GM19328 (cell line): Measurements from ENCODE around the gene ADAMTSL3.

Experiments used
- ATAC-seq: cut with Tn5 transposase; IDR thresholded peaks from one replicate; pipeline ENCODE4 v1.9.1; 2021; ENCODE audit warnings: mild to moderate bottlenecking, moderate library complexity; ENCODE audit not compliant: unreplicated experiment

ADAMTSL3 gene

DNA sequence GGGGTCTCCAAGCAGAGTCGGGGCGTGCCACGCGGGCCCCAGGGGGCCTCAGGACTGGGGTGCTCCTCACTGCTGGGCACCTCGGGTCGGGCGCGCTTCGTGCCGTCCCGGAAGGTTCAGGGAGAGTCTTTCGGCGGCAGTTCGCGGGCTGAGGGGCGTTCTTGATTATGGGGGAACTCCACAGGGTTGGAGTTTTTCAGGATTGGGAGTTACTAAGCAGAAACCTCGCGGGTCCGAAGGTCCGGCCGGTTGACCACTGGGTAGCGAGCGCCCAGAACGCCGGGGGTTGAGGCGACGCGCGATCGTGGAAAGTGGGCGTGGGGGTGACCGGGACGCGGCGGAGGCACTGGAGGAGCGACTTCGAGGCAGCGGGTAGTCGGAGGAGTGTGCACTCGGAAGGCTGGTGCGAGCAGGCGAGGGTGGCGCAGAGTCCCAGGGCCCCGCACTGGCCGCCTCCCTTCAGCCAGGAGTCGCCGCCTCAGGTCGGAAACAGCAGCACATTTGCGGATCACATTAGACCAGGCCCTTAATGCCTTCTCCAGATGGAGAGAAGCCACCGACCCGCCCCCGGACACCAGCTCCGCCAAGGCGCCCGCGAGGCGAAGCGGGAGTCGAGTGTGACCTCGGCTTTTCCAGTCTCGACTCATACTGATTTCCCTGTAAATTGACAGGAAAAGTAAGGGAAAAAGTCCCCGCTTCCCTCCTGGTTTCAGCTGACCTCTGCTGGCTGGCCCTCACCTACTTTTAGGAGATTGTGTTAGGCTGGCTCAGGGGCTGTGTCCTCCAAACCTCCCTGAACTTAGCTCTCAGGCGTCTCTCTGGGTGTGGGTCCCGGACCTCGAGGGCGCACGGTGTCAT, 685 bp downstream of the ADAMTSL3 start:
- ATAC-seq = no peak

- no peak for ATAC-seq
Measured at GRCh38 chr15:83655237-83655616, 1.3 kb downstream of the ADAMTSL3 start.

GRCh38 chr15:83656192-83656591, 2.3 kb downstream of the ADAMTSL3 start:
- ATAC-seq = no peak

GRCh38 chr15:83656943-83657528, 3.1 kb downstream of the ADAMTSL3 start:
- ATAC-seq = no peak

DNA sequence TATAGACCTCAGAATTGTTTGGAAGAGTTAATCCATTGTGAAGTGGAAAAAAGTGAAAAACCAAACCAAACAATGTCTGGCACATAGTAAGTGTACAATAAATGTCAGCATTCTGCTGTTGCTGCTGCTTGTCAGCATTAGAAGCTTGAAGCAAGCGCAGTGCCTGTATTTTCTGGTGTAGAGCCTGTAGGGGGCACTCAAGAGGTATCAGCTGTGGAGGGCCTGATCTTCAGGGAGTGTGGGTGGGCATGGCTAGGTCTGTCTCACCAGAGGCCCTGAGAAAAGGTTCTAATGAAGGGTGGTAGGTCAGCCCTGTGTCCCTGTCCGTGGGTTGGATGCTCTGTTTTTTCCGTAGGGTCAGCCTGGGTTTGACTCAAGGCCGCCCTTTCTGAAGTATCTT, 3.6 kb downstream of the ADAMTSL3 start:
- no peak for ATAC-seq

DNA sequence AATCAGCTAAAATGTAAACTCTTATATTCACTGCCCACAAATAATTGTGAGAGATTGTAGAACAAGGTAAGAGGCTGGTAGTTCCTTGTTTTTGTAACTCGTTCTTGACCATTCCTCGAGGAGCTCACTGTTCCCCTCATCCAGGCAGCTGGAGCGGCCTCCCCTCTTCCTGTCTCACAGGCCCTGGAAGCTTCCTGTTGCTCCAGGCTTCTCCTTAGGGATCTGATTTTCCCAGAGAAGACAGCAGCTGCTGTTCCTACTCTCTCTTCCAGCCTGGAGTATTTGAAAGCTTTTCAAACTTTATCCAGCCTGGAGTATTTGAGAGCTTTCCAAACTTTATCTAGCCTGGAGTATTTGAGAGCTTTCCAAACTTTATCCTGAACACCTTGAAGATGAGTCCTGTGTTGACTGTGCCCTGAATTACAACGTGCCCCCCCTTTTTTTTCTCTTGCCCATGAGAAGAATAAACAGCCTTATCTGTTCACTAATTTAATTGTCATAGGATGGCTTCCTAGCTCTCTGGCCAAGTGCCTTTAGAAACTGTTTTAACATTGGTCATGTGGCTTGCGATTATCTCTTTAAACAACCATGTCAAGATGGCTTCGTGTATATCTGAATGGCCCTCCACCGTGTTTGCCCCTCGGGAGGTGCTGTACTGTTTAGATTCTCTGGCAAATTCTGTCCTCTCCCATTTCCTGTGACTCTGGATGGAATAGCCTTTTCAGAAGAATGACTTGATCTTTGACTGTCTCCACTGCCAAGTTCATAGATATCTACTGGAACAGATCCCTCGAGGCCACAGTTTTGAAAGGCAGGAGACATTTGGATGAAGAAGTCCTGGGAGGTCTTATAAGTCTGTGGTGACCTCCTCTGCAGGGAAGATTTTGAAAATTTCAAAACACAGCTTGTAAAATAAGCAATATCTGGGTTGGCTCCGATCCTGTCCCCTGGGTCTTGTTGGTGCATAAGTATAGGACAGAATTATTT, 4.8 kb downstream of the ADAMTSL3 start:
- ATAC-seq = no peak

GRCh38 chr15:83659417-83659812, 5.5 kb downstream of the ADAMTSL3 start:
- ATAC-seq = no peak

DNA sequence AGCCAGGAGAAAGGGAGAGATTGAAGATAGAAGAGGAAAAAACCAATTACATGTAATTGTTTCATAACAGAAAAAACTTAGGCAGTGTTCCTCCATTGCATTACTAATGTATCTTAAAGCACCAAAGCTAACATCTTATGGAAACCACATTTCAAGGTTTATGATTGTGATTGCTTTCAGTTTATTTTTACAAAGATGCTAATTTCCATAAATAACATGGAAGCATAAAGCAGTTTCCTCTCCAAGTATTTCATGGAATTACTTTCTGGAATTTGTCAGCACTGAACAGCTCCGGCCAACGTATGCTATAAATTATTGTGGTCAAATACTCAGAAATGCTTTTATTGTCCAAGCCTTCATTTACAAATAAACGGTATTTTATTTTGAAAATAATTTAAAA, 11.6 kb downstream of the ADAMTSL3 start:
- ATAC-seq = no peak

- no peak for ATAC-seq
Measured at GRCh38 chr15:83670672-83671229, 16.8 kb downstream of the ADAMTSL3 start.

GRCh38 chr15:83671603-83672002, 17.7 kb downstream of the ADAMTSL3 start:
- ATAC-seq = no peak

- ATAC-seq = no peak
Measured at GRCh38 chr15:83673385-83673784, 19.5 kb downstream of the ADAMTSL3 start.

- no peak for ATAC-seq
Measured at GRCh38 chr15:83682476-83683088, 28.7 kb downstream of the ADAMTSL3 start.

GRCh38 chr15:83685916-83686332, 32.0 kb downstream of the ADAMTSL3 start:
- no peak for ATAC-seq

GRCh38 chr15:83688201-83688600, 34.3 kb downstream of the ADAMTSL3 start:
- no peak for ATAC-seq

- ATAC-seq = no peak
Measured at GRCh38 chr15:83690676-83691075, 36.8 kb downstream of the ADAMTSL3 start.

DNA sequence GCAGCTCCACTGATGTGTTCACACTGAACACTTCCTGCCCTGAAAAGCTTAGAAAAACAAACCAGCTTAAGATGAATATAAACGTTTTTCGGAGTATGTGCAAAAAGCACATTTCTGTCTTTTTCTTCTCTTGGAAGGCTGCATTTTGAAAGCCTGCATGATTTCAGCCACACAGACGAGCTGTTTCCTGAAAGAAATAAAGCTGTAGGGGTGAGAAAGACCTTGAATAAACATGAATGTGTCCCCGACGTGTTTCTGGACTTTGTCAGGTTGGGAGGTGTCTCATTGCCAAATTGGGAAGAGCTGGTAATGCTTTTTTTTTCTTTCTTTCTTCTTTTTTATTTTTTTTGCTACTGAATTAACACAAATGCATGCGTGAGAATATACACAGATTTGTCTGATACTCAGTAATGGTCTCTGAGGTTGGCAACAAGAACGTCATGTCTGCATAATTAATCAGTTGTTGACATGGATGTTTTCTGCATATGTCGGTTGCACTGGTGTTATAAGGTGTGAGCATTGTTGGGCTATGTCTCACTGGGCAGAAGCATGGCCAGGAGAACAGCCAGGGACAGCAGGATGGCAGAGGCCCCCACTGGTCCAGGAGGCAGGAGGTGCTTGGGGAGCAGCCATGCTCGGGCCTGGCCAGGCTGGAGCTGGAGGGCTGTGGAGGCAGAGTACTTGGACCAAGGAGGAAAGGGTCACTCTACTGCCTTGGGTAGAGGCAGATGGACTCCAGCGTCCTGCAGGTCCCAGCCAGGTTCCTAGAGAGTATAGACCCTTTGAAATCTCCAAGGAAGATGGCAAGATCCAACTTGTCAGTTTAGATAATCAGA, 39.0 kb downstream of the ADAMTSL3 start:
- ATAC-seq = no peak

- ATAC-seq = no peak
Measured at GRCh38 chr15:83694015-83694414, 40.1 kb downstream of the ADAMTSL3 start.

DNA sequence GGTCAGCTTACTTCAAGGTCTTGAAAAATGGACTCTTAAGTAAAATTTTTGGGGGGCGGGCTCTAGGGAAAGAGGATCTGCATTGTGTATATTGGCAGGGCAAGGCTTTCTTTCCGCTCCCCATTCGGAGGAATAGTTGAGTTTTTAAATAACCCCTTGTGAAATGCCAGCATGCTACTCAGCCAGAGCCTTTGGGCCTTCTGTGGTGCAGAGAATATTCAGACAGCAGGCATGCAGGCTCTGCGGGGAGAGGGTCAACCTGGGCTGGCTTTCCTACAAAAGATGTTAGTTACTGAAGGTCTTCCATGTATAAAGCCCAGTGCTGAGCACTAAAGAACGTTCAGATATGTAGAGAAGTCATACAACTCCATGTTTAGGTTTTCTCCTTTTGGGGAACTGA, 40.6 kb downstream of the ADAMTSL3 start:
- no peak for ATAC-seq

DNA sequence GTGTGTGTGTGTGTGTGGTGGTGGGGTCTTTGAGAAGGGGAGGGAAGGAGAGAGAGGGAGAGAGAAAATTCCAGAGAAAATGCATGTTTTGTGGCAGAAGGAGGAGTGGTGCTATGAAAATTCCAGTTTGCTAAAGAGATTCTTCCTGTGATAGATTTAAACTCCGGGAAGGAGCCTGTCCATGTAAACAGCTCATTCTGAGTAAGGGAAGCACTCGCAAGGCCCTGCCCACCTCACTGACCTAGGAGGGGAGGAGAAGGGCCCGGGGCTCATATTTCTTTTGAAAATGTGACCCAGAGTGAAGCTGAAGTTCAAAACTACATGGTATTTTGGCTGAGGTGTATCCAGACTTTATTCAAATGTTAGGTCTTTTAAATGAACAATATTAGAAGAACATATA, 41.3 kb downstream of the ADAMTSL3 start:
- no peak for ATAC-seq
